ENCODE measurements around the gene ADARB2. TPM values are rescaled to one million over a fixed set of nuclear protein-coding genes. Genes with fewer than 3 reads are reported as not detected.
A peak's percentile ranks its signal among the peaks of the same experiment; 100 is the strongest.
"Not testable (repeated sequence)": the region's sequence is repeated elsewhere in the genome, so short reads cannot be mapped to it uniquely, and the experiment has no call there.

The ADARB2 gene
- total RNA-seq, 1 donor from 2014 or later: 0.10 TPM

DNA sequence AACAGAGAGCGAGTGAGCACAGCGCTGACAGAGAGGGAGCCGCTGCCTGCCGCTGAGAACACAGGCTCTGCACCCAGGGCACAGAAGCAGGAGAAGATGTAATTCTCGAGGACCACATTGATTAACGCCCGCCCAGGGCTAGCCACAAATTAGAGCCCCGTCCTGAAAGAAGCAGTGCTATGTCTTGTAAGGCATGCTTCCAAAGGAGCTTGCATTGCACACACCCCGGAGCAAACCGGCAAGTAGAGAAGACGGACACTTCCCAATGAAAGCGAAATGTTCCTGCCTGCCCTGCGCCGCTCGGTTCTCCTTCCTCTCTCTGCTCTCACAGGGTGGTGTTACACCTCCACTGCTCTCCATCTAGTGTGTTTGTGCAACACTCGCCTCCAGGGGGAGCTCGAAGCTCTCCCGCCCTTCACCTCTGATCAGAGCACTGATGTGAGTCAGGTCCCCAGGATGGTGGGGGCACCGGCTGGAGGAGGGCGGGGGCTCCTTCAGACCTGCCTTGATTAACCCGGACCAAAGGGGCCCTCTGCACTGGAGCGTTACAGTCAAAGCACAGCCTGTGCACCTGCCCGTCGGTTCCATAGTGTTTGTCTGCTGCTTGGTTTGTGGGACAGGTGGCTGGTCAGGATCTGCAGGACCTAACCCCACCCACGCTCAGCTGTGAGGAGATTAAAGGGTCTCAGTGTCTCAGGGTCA, 316.5 kb downstream of the ADARB2 start:
- DNase-seq: peak; percentile 82

DNA sequence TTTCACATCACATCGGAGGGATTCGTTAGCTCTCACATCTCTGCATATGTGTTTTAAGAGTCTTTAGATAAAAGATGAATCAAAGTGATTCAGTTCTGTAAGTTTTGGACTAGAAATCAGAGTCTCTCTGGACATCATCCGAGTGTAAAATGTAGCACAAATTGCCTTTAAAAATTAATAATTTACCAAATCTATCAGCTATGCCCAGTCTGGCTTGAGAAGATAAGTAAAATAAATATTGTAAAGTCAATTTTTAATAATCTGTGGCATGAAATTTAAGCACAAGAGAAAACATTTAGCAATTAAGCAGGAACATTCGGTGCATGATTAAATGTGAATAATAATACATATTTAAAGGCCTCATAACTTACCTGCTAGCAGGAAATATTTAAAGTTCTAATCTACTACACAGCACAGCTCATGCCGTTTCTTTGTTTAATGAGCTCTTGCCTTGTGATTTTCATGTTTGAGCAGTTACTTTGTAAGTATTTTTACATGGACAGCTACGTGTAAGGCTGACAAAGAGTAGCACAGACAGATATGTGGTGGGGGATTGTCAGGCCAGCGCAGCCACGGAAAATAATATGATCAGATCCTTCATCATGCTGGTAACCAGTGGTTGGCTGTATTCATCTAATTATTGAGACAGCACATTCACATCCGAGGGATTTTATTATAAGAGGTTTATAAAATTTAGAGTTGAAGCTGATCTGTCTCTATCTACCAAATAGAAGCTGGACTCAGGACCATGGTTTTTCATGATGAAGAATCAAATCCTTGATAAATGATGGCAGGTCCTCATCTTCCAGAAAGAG, 317.3 kb downstream of the ADARB2 start:
- DNase-seq: no peak

DNA sequence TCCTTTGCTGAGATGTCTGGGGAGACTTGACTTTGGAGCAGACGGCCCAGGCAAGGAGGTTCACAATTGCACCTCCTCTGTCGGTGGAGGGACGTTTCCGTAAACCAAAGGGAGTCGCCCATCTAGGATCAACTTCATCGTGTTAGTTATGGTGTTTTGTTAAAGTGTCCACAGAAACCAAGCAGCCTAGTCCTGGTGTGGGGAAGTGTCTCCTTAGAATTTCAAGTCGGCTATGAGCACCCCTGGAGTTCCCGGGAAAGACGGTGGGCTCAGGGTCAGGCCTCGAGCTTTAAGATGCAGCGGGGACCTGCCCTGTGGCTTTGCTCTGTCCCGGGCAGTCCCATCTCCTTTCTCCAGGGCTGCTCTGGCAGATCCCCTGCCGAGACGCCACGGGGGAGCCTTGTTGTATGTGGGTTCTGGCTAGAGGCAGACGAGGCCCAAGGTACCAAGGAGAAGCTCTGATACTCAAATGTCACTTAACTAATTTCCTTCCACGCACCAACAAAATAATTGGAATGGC, 319.2 kb downstream of the ADARB2 start:
- DNase-seq: no peak

DNA sequence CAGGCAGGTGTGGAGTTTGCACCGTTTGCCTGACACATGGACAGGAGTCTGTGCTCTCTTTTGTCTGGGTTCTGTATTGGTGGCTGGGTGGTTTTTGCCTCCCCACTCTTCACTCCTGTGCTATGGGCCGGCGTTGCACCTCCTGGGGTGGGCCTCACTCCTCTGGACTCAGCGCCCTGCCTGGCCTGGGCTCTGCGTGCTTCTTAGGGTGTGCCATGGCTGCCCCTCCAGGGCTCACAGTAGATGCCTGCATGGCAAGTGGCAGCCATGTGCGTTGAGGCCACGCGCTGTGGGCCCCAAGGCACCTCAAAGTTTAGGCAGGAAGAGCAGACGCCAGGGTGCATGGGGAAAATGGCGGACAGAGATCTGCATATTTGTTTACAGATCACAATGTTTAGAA, 319.8 kb downstream of the ADARB2 start:
- DNase-seq: no peak

DNA sequence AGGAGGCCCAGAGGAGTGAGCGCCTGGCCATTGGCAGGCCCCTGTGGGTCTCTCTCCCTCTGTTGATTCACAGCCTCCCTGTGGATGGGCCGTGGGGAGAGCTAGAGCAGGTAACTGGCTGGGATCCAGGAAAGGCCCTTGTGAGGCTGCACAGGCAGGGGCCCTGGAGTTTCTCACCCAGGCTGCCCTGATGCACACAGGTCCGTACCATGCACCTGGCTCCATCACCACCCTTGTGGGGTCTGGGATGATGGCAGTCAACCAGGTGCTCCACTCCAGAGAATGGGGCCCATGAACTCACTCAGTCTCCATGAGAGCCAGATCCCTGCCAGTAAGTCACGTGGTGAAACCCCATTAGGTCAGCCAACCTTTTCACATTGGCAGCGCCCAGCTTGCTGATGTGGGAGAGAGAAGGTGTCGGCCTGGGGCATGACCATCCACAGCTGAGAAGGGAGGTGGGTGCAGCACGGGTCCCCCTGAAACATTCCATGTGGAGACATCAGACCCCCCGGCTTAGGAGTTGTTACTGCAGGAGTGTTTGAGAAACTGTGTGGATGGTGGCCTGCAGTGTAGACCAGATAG, 320.8 kb downstream of the ADARB2 start:
- no peak for DNase-seq

DNA sequence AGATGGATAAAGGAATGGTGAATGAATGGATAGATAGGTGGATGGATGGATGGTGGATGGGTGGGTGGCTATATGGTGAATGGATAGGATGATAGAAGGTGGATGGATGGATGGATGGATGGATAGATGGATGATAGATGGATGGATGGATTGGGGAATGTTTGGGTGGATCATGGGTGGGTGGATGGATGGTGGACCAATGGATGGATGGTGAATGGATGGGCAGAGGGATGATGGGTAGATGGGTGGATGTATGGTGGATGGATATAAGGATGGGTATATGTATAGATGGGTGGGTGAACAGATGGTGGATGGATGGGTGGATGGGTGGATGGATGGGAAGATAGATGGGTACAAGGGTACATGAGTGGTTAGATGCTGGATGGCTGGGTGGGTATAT, 322.4 kb downstream of the ADARB2 start:
- DNase-seq: no peak

DNA sequence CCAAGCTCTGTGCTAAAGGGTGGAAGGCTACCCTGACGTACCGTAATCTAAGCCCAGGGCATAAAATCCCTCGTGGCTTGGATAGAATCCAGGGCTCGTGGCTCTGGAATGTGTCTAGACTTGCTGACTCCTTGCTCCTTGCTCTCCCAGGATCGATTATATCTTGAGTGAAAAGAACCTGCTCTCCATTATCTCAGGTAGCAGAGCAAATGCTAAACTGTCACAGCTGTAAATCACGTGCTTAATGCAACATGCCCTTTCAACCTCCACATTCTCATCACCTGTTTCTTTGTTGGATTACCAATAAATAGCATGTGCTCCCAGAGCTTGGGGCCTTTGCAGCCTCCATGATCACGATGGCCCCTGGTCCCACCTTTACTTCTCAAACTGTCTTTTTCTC, 323.0 kb downstream of the ADARB2 start:
- DNase-seq: not testable (repeated sequence)

DNA sequence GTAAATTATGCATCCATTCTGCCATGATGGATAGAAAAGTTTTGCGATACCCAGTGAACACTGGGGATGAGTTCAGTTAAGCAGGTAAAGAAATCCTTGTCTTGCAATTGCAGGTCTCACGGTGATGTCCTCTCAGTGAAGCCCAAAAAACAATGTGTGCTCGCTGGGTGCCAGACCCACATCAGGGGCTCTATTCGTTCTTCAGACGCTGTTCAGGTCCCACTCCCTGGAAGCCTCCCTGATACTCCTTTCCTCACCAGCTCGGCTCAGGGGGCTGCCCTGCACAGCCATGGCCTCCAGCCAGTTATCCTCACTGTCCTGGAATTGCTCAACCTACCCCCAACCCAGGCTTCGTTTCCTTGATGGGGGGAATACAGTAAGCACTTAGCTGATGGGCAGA, 323.5 kb downstream of the ADARB2 start:
- DNase-seq: no peak

DNA sequence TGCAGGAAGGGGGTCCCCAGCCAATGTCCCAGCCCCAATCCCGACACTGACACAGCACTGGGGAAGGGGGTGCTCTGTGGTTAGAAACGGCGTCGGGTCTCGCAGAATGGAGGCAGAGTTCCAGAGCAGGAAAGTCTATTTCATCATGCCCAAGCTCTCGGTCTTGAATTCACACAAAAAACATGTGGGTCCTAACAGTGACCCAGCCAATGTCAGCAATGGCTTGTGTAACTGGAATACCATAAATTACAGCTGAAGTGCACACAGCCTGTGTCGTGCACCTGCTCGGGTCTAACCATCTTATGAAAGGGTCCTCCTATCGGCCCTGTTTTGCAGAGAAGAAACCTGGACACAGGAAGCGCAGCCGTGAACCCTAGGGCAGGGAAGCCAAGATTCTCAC, 324.1 kb downstream of the ADARB2 start:
- DNase-seq: no peak

DNA sequence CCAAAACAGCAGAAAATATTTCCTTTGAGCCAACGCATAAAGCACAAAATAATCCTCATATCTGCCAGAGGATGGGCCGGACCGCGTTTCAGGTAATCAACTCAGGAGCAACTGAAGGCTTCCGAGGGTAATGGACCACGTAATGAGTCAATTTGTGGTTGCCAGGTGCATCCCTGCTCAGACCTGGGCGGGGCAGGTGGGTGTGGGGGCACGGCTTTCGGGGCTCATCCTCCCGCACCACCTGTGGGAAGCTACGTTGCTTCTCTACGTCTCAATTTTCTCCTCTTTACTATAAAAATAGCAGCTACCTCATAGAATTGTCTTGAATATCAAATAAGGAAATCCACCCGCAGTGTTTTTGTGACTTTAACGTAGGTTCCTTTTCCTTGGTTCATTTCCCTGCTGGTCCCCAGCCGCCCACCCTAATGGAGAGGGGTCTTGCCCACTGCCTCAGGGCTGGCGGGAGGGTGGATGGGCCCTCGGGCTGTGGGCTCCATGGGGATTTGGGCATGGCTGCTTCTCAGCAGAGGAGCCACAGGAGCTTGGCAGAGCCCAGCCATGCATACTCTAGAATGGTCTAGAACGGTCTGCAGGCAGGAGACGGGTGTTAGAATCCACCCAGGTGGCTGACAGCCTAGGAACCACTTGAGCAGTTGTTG, 324.7 kb downstream of the ADARB2 start:
- no peak for DNase-seq

DNA sequence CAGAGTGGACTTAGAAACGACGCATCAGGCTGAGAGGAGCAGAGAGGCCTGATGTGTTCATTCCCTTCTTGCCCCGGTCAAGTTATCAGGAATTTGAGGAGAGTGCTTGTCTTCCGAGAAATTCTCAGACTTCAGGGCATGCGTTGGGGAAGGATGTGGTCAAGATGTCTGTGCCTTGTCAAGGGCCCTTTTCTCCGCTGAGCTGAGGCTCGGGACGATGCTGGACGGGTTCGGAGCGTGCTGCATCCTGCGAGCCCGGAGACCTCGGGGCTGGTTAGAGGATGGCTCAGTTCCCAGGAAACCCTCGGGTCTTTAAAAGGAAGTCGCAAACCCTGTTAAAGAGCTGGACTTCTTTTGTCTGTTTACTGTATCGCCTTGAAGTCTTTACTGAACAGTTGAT, 325.4 kb downstream of the ADARB2 start:
- DNase-seq: no peak

DNA sequence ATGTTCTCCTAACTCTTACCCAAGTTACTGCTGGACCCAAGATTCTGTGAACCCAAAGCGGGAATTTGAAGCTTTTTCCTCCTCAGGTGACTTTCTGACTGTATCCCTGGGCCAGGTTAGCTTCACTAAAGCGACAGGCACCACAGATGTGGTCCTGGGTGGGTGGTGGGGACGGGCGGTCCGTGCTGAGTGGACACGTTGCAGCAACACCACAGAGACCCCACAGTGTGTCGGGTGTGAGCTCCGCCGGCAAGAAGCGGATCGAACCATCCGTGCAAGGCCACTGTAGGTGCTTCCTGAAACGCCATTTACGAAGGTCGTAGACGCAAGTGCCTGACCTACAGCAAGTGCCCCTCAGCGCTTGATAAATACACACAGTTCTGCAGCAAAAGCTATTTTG, 325.9 kb downstream of the ADARB2 start:
- DNase-seq: no peak

DNA sequence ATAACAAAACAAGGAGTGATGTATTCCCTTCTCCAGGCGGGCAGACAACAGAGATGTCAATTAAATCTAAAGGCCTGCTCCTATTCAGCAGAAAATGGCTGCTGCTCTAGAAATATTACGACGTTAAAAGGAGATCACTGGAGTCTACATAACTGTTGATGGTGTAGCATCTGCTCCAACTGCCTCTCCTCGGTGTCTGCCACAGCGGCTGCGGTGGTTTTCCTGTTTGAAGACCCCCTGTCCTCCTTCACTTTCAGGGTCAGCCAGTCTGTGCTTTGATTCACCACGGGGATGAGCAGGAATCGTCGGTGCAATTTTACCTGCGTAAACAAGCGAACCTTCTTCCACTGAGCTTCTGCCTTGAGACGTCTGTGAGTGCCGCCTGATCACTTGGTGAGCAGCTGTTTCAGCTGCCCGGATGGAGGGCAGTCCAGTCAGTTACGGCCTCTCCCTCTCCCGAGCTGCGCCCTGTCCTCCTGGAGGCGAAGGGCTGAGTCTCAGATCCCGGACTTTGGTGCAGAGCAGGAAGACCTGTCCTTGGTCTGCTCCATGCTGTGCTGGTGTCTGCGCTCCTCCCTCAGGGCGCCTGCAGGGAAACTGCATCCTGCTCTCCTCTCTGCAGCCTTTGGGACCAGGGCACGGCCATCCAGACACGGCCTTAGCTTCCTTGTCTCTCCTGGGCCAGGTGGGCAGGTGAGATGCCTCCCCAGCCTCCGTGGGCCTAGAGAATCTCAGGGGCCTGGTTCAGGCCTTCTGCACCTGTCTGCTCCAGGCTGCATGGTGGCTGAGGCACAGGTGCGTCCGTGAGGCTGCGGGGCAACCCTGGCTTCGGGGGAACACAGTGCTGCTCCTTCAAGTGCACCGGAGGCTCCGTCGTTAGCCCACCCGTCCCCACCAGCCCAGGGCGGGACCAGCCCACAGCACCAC, 326.6 kb downstream of the ADARB2 start:
- DNase-seq: no peak

DNA sequence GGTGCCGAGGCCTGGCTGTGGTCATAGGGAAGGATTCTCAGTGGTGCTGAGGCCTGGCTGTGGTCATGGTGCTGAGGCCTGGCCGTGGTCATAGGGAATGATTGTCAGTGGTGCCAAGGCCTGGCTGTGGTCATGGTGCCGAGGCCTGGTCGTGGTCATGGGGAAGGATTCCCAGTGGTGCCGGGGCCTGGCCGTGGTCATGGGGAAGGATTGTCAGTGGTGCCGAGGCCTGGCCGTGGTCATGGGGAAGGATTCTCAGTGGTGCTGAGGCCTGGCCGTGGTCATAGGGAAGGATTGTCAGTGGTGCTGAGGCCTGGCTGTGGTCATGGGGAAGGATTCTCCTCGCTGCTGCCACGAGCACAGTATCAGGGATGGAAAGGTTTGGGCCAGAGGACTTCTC, 327.3 kb downstream of the ADARB2 start:
- no peak for DNase-seq

DNA sequence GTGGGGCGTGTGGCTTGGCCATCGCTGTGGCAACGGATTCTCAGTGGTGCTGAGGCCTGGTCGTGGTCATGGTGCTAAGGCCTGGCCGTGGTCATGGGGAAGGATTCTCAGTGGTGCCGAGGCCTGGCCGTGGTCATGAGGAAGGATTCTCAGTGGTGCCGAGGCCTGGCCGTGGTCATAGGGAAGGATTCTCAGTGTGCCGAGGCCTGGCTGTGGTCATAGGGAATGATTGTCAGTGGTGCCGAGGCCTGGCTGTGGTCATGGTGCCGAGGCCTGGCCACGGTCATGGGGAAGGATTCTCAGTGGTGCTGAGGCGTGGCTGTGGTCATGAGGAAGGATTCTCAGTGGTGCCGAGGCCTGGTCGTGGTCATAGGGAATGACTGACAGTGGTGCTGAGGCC, 327.9 kb downstream of the ADARB2 start:
- DNase-seq: no peak

DNA sequence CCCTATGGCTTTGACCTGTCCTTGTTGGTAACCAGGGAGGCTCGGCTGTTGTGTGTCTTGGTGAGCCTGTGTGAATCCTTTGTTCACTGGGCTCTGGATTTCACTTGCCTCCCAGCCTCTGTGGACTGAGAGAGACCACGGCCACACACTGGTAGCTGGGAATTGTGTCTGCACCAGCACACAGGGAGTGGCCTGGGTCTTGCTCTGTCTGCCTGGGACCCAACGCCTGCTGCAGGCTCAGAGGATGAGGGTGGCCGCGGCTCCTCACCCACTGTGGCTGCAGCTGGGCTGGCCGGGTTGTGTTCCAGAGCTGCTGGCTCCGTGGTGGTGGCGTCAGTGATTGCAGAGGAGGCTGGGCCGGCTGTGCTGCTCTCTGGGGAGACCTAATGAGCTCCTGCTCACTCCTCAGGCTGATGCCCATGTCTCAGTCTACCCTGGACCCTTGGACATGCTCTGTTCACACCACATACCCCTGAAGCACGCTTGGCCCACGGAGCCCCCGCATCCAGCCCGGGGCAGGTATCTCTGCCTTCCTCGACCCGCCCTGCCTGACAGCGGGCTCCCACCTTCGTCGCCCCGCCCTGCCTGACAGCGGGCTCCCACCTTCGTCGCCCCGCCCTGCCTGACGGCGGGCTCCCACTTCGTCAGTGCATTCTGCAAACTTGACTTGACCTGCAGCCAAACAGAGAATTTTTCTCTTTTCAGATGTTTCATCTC, 328.5 kb downstream of the ADARB2 start:
- no peak for DNase-seq

DNA sequence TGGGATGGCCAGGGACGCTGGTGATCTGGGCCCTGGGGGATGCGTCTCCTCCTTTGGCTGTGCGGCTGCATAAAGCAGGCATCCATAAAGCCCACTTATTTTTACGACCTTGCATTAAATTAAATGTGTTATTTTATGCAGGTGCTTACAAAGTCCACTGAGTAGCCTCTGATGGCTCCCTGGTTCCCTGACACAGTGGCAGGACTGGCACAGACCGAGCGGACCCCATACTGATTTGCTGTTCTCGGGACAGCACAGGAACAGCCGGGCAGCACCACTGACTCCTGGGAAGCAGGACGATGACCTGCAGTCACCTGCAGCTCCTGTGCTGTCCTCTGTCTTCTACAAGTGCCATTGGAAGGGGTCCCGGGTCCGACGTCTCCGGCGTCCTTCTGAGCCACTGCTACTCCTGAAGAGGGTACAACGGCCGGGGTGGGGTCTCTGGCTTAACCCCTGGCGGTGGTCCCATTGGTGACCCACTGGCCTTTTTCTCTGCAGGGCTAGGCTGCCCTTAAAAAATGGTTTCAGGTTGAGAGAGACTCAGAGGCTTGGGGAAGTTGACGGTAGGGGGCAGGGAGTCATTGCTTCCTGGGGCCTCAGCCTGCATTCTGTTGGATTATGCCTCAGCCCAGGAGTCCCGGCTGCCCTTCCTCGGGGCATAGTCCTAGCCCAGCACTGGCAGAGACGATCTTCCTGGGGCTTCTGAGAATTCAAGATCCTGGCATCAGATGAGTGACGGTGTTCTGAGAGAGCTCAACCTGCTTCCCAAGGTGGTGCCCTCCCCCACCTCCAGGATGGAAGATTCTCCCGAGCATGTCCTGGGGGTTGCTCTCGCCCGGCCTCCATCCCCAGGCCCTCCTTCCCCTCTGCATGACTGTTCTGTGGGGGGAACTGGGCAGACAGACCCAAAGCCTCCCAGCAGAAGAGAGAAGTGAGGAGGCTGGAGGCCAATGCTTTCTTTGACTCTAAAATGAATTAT, 330.1 kb downstream of the ADARB2 start:
- DNase-seq: no peak

DNA sequence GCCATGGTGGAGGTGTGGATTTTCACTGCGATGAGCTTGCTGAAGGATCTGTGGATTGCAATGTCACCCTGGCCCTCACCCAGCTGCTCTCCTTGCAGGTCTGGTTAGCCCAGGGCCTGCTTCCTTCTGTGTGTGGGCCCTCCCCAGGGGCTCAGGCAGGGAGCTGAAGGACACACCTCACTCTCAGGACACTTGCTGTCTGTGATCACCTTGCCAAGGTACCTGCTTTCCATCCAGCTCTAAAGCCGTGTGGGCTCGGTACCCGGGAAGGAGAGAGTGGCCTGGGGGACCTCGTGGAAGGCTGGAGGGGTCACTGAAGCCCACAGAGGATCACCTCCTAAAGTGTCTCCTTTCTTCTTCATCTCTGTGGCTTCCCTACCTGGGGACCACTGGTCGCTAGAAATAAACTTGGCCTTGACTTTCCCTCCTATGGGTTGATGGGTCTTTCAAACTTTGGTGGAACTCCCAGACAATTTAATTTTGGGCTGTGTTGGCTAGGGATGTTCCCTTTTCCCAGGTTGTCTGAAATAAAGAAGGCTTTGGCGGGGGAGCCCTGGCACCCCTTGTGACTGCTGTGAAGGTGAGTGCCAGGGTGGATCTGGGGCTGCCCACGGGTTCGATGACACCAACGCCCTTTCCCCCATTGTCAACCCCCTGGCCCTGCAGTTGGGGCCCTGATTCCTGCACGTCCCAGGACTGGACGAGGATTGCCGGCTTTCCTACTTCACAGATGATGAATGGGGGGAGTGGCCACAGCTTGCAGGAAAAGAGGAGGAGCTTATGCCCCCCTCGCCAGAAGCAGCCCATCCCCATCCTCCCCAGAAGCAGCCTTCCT, 331.0 kb downstream of the ADARB2 start:
- no peak for DNase-seq
